ENCODE data around the gene TCF7L2.

Gene TCF7L2

GRCh38 chr10:113020838-113021237, 70.8 kb downstream of the TCF7L2 start:
- in situ Hi-C loops (cut with MboI; ENCODE audit: low sequenced_read_pairs): no loop called here

- in situ Hi-C loops (cut with MboI; ENCODE audit: low sequenced_read_pairs): no loop called here
These were observed 71.4 kb downstream of the TCF7L2 start for GRCh38 chr10:113021268-113022040.

GRCh38 chr10:113022265-113022664, 72.2 kb downstream of the TCF7L2 start:
- in situ Hi-C loops (cut with MboI; ENCODE audit: low sequenced_read_pairs): no loop called here

- in situ Hi-C loops (cut with MboI; ENCODE audit: low sequenced_read_pairs): no loop called here
These were observed 73.0 kb downstream of the TCF7L2 start for GRCh38 chr10:113023017-113023416.

GRCh38 chr10:113024930-113025329, 74.9 kb downstream of the TCF7L2 start:
- in situ Hi-C loops (cut with MboI; ENCODE audit: low sequenced_read_pairs): no loop called here

GRCh38 chr10:113025487-113025886, 75.4 kb downstream of the TCF7L2 start:
- in situ Hi-C loops (cut with MboI; ENCODE audit: low sequenced_read_pairs): no loop called here

GRCh38 chr10:113026679-113027078, 76.6 kb downstream of the TCF7L2 start:
- in situ Hi-C loops (cut with MboI; ENCODE audit: low sequenced_read_pairs): no loop called here

GRCh38 chr10:113027230-113027573, 77.2 kb downstream of the TCF7L2 start:
- in situ Hi-C loops (cut with MboI; ENCODE audit: low sequenced_read_pairs): no loop called here

- in situ Hi-C loops (cut with MboI; ENCODE audit: low sequenced_read_pairs): no loop called here
These were observed 77.8 kb downstream of the TCF7L2 start for GRCh38 chr10:113027574-113028455.

- in situ Hi-C loops (cut with MboI; ENCODE audit: low sequenced_read_pairs): no loop called here
These were observed 78.7 kb downstream of the TCF7L2 start for GRCh38 chr10:113028456-113029440.

- in situ Hi-C loops (cut with MboI; ENCODE audit: low sequenced_read_pairs): no loop called here
These were observed 80.4 kb downstream of the TCF7L2 start for GRCh38 chr10:113030453-113030852.

GRCh38 chr10:113031147-113031546, 81.1 kb downstream of the TCF7L2 start:
- in situ Hi-C loops (cut with MboI; ENCODE audit: low sequenced_read_pairs): no loop called here

- in situ Hi-C loops (cut with MboI; ENCODE audit: low sequenced_read_pairs): no loop called here
These were observed 83.9 kb downstream of the TCF7L2 start for GRCh38 chr10:113033991-113034390.

GRCh38 chr10:113035732-113036312, 85.8 kb downstream of the TCF7L2 start:
- in situ Hi-C loops (cut with MboI; ENCODE audit: low sequenced_read_pairs): no loop called here

- in situ Hi-C loops (cut with MboI; ENCODE audit: low sequenced_read_pairs): no loop called here
These were observed 86.6 kb downstream of the TCF7L2 start for GRCh38 chr10:113036619-113037018.

GRCh38 chr10:113037218-113037617, 87.2 kb downstream of the TCF7L2 start:
- in situ Hi-C loops (cut with MboI; ENCODE audit: low sequenced_read_pairs): no loop called here

- in situ Hi-C loops (cut with MboI; ENCODE audit: low sequenced_read_pairs): no loop called here
These were observed 88.1 kb downstream of the TCF7L2 start for GRCh38 chr10:113038183-113038582.

- in situ Hi-C loops (cut with MboI; ENCODE audit: low sequenced_read_pairs): no loop called here
These were observed 88.9 kb downstream of the TCF7L2 start for GRCh38 chr10:113038985-113039384.

GRCh38 chr10:113041324-113041723, 91.3 kb downstream of the TCF7L2 start:
- in situ Hi-C loops (cut with MboI; ENCODE audit: low sequenced_read_pairs): no loop called here

All from HL-60/S4 treated with phorbol 12-myristate 13-acetate at 8.2 ng/mL for 4 days and 3 days (cell line).